HEK293 (cell line): ENCODE results near the gene CANX.
A peak's percentile ranks its signal among the peaks of the same experiment; 100 is the strongest.

ENCODE experiments used
- RBAK ChIP-seq: fragments of 450-650 bp; formaldehyde crosslinking; IDR thresholded peaks from 2 replicates; pipeline ENCODE4 v1.5.1; 2016; ENCODE audit warnings: missing biosample characterization, missing genetic modification characterization
- SP3 ChIP-seq: fragments of 450-650 bp; formaldehyde crosslinking; IDR thresholded peaks from 2 replicates; pipeline ENCODE4 v1.5.1; 2016; ENCODE audit warnings: missing biosample characterization, missing genetic modification characterization
- TCF7L2 ChIP-seq: IDR thresholded peaks from 2 replicates; pipeline ENCODE4 v1.6.1; 2011; ENCODE audit warnings: low read depth, mild to moderate bottlenecking, inconsistent platforms, low read length, moderate library complexity, borderline replicate concordance
- ZIC2 ChIP-seq: fragments of 450-650 bp; formaldehyde crosslinking; IDR thresholded peaks from 2 replicates; pipeline ENCODE4 v1.5.1; 2016; ENCODE audit warnings: missing biosample characterization, missing genetic modification characterization
- ZNF146 ChIP-seq: fragments of 450-650 bp; formaldehyde crosslinking; IDR thresholded peaks from 2 replicates; pipeline ENCODE4 v1.5.1; 2016; ENCODE audit warnings: missing biosample characterization, missing genetic modification characterization
- ZNF155 ChIP-seq: fragments of 450-650 bp; formaldehyde crosslinking; IDR thresholded peaks from 2 replicates; pipeline ENCODE4 v1.5.1; 2016; ENCODE audit warnings: missing biosample characterization, missing genetic modification characterization
- ZNF16 ChIP-seq: fragments of 450-650 bp; formaldehyde crosslinking; IDR thresholded peaks from 2 replicates; pipeline ENCODE4 v1.5.1; 2016; ENCODE audit warnings: low read depth, missing biosample characterization, missing genetic modification characterization
- ZNF221 ChIP-seq: fragments of 450-650 bp; formaldehyde crosslinking; IDR thresholded peaks from 2 replicates; pipeline ENCODE4 v1.5.1; 2017; ENCODE audit warnings: missing biosample characterization, missing genetic modification characterization, borderline replicate concordance
- ZNF354C ChIP-seq: fragments of 450-650 bp; formaldehyde crosslinking; IDR thresholded peaks from 2 replicates; pipeline ENCODE4 v1.5.1; 2016; ENCODE audit warnings: missing biosample characterization, missing genetic modification characterization, low read depth, borderline replicate concordance
- ZNF514 ChIP-seq: fragments of 450-650 bp; formaldehyde crosslinking; IDR thresholded peaks from 2 replicates; pipeline ENCODE4 v1.5.1; 2016; ENCODE audit warnings: missing biosample characterization, missing genetic modification characterization
- ZNF521 ChIP-seq: fragments of 450-650 bp; formaldehyde crosslinking; IDR thresholded peaks from 2 replicates; pipeline ENCODE4 v1.5.1; 2017; ENCODE audit warnings: missing biosample characterization, mild to moderate bottlenecking, missing genetic modification characterization
- ZNF529 ChIP-seq: fragments of 450-650 bp; formaldehyde crosslinking; IDR thresholded peaks from 2 replicates; pipeline ENCODE4 v1.5.1; 2017; ENCODE audit warnings: missing genetic modification characterization, missing biosample characterization; ENCODE audit not compliant: insufficient replicate concordance
- ZNF549 ChIP-seq: fragments of 450-650 bp; IDR thresholded peaks from 2 replicates; pipeline ENCODE4 v1.5.1; 2018; ENCODE audit warnings: missing biosample characterization, missing genetic modification characterization, mild to moderate bottlenecking, inconsistent platforms, moderate library complexity
- ZNF660 ChIP-seq: fragments of 450-650 bp; IDR thresholded peaks from 2 replicates; pipeline ENCODE4 v1.5.1; 2018; ENCODE audit warnings: missing biosample characterization, mild to moderate bottlenecking, missing genetic modification characterization
- ZNF677 ChIP-seq: fragments of 450-650 bp; IDR thresholded peaks from 2 replicates; pipeline ENCODE4 v1.5.0; 2018; ENCODE audit warnings: missing biosample characterization, mild to moderate bottlenecking, missing genetic modification characterization, moderate library complexity
- ZNF768 ChIP-seq: fragments of 450-650 bp; formaldehyde crosslinking; IDR thresholded peaks from 2 replicates; pipeline ENCODE4 v1.5.1; 2018; ENCODE audit warnings: missing biosample characterization, mild to moderate bottlenecking, missing genetic modification characterization
- ZNF843 ChIP-seq: fragments of 450-650 bp; formaldehyde crosslinking; IDR thresholded peaks from 2 replicates; pipeline ENCODE4 v1.5.1; 2016; ENCODE audit warnings: missing biosample characterization, missing genetic modification characterization
- ZSCAN23 ChIP-seq: fragments of 450-650 bp; formaldehyde crosslinking; IDR thresholded peaks from 2 replicates; pipeline ENCODE4 v1.5.1; 2016; ENCODE audit warnings: missing biosample characterization, missing genetic modification characterization
- TF ChIP-seq, protein P1 (sequence below): fragments of 450-650 bp; formaldehyde crosslinking; optimal IDR thresholded peaks from 2 replicates; pipeline ENCODE3; 2016; ENCODE audit warnings: missing biosample characterization, mild to moderate bottlenecking, missing genetic modification characterization
- TF ChIP-seq, protein P2 (sequence below): fragments of 450-650 bp; formaldehyde crosslinking; IDR thresholded peaks from 2 replicates; pipeline ENCODE4 v1.5.1; 2017; ENCODE audit warnings: missing biosample characterization, missing genetic modification characterization
- TF ChIP-seq, protein P3 (sequence below): fragments of 450-650 bp; formaldehyde crosslinking; IDR thresholded peaks from 2 replicates; pipeline ENCODE4 v1.5.1; 2016; ENCODE audit warnings: missing biosample characterization, missing genetic modification characterization
- TF ChIP-seq, protein P4 (sequence below): fragments of 450-650 bp; formaldehyde crosslinking; IDR thresholded peaks from 2 replicates; pipeline ENCODE4 v1.5.1; 2017; ENCODE audit warnings: missing biosample characterization, missing genetic modification characterization
- TF ChIP-seq, protein P5 (sequence below): fragments of 450-650 bp; formaldehyde crosslinking; IDR thresholded peaks from 2 replicates; pipeline ENCODE4 v1.5.1; 2016; ENCODE audit warnings: missing biosample characterization, missing genetic modification characterization
- TF ChIP-seq, protein P6 (sequence below): fragments of 450-650 bp; formaldehyde crosslinking; IDR thresholded peaks from 2 replicates; pipeline ENCODE4 v1.5.1; 2016; ENCODE audit warnings: missing biosample characterization, missing genetic modification characterization, low read depth
- TF ChIP-seq, protein P7 (sequence below): fragments of 450-650 bp; formaldehyde crosslinking; IDR thresholded peaks from 2 replicates; pipeline ENCODE4 v1.5.1; 2016; ENCODE audit warnings: missing biosample characterization, missing genetic modification characterization

The CANX gene

DNA sequence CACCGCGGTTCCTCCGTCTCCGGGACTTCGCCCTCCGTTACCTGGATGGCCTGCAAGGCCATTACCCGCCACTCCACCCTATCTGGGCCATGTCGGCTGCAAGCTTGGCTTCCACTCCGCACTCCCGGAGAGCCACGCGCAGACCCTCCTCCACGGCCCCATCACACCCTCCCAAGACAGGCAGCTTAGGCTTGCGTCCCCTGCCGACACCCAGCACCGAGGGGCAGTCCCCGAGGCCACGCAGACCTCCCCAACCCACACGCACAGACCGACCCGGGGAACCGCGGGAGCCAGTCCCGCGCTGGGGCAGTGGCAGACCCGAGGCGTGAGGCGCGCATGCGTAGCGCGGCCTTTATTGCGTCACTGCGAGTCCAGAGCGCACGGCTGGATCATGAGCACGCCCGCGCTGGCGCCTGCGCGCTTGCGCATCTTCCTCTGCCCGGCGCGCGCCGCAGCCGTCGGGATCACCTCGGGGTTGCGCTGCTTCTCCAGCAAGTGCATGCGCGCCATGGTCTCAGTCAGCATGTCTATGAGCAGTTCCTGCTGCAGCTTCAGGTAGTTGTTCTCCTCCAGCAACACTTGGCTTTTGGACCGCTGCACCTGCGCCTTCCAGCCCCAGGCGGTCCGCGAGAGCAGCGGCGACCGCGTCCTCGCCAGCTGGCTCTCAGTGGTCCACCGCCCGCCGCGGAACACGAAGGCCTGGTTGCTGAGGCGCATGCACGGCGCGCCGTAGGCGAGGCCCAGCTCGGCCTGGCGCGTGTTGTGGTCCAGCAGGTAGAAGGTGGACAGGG lies 20.3 kb upstream of the CANX start (continued):
- TF ChIP-seq ZNF768 (tag by site-specific recombination) (no peak; the same call in 1 of the 2 replicates), ZNF155 (tag by site-specific recombination) (no peak), ZNF529 (tag by site-specific recombination) (no peak), ZNF549 (tag by site-specific recombination) (no peak), TCF7L2 (no peak), RBAK (tag by site-specific recombination) (no peak), ZNF521 (tag by site-specific recombination) (no peak), ZIC2 (tag by site-specific recombination) (peak; percentile 27; the same call in 1 of the 2 replicates), ZNF16 (tag by site-specific recombination) (no peak), ZNF146 (tag by site-specific recombination) (0 out of 2 replicates have a peak, but pooled peaks have one; percentile 7), ZNF514 (no peak), ZSCAN23 (tag by site-specific recombination) (0 out of 2 replicates have a peak, but pooled peaks have one; percentile 35), ZNF843 (tag by site-specific recombination) (peak; percentile 58; the same call in 1 of the 2 replicates), ZNF221 (no peak), ZNF354C (tag by site-specific recombination) (no peak), SP3 (0 out of 2 replicates have a peak, but pooled peaks have one; percentile 35), ZNF677 (tag by site-specific recombination) (0 out of 2 replicates have a peak, but pooled peaks have one; percentile 40), ZNF660 (no peak)
- TF ChIP-seq, protein P1, sequence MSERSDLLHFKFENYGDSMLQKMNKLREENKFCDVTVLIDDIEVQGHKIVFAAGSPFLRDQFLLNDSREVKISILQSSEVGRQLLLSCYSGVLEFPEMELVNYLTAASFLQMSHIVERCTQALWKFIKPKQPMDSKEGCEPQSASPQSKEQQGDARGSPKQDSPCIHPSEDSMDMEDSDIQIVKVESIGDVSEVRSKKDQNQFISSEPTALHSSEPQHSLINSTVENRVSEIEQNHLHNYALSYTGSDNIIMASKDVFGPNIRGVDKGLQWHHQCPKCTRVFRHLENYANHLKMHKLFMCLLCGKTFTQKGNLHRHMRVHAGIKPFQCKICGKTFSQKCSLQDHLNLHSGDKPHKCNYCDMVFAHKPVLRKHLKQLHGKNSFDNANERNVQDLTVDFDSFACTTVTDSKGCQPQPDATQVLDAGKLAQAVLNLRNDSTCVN (tag by site-specific recombination): peak; percentile 99
- TF ChIP-seq, protein P2, sequence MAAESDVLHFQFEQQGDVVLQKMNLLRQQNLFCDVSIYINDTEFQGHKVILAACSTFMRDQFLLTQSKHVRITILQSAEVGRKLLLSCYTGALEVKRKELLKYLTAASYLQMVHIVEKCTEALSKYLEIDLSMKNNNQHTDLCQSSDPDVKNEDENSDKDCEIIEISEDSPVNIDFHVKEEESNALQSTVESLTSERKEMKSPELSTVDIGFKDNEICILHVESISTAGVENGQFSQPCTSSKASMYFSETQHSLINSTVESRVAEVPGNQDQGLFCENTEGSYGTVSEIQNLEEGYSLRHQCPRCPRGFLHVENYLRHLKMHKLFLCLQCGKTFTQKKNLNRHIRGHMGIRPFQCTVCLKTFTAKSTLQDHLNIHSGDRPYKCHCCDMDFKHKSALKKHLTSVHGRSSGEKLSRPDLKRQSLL (tag by site-specific recombination): no peak; the same call in 1 of the 2 replicates
- TF ChIP-seq, protein P3, sequence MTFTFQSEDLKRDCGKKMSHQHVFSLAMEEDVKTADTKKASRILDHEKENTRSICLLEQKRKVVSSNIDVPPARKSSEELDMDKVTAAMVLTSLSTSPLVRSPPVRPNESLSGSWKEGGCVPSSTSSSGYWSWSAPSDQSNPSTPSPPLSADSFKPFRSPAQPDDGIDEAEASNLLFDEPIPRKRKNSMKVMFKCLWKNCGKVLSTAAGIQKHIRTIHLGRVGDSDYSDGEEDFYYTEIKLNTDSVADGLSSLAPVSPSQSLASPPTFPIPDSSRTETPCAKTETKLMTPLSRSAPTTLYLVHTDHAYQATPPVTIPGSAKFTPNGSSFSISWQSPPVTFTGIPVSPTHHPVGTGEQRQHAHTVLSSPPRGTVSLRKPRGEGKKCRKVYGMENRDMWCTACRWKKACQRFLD (tag by site-specific recombination): no peak
- TF ChIP-seq, protein P4, sequence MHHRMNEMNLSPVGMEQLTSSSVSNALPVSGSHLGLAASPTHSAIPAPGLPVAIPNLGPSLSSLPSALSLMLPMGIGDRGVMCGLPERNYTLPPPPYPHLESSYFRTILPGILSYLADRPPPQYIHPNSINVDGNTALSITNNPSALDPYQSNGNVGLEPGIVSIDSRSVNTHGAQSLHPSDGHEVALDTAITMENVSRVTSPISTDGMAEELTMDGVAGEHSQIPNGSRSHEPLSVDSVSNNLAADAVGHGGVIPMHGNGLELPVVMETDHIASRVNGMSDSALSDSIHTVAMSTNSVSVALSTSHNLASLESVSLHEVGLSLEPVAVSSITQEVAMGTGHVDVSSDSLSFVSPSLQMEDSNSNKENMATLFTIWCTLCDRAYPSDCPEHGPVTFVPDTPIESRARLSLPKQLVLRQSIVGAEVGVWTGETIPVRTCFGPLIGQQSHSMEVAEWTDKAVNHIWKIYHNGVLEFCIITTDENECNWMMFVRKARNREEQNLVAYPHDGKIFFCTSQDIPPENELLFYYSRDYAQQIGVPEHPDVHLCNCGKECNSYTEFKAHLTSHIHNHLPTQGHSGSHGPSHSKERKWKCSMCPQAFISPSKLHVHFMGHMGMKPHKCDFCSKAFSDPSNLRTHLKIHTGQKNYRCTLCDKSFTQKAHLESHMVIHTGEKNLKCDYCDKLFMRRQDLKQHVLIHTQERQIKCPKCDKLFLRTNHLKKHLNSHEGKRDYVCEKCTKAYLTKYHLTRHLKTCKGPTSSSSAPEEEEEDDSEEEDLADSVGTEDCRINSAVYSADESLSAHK: peak; percentile 11; the same call in 1 of the 2 replicates
- TF ChIP-seq, protein P5, sequence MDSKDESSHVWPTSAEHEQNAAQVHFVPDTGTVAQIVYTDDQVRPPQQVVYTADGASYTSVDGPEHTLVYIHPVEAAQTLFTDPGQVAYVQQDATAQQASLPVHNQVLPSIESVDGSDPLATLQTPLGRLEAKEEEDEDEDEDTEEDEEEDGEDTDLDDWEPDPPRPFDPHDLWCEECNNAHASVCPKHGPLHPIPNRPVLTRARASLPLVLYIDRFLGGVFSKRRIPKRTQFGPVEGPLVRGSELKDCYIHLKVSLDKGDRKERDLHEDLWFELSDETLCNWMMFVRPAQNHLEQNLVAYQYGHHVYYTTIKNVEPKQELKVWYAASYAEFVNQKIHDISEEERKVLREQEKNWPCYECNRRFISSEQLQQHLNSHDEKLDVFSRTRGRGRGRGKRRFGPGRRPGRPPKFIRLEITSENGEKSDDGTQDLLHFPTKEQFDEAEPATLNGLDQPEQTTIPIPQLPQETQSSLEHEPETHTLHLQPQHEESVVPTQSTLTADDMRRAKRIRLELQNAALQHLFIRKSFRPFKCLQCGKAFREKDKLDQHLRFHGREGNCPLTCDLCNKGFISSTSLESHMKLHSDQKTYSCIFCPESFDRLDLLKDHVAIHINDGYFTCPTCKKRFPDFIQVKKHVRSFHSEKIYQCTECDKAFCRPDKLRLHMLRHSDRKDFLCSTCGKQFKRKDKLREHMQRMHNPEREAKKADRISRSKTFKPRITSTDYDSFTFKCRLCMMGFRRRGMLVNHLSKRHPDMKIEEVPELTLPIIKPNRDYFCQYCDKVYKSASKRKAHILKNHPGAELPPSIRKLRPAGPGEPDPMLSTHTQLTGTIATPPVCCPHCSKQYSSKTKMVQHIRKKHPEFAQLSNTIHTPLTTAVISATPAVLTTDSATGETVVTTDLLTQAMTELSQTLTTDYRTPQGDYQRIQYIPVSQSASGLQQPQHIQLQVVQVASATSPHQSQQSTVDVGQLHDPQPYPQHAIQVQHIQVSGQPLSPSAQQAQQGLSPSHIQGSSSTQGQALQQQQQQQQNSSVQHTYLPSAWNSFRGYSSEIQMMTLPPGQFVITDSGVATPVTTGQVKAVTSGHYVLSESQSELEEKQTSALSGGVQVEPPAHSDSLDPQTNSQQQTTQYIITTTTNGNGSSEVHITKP (tag by site-specific recombination): no peak
- TF ChIP-seq, protein P6, sequence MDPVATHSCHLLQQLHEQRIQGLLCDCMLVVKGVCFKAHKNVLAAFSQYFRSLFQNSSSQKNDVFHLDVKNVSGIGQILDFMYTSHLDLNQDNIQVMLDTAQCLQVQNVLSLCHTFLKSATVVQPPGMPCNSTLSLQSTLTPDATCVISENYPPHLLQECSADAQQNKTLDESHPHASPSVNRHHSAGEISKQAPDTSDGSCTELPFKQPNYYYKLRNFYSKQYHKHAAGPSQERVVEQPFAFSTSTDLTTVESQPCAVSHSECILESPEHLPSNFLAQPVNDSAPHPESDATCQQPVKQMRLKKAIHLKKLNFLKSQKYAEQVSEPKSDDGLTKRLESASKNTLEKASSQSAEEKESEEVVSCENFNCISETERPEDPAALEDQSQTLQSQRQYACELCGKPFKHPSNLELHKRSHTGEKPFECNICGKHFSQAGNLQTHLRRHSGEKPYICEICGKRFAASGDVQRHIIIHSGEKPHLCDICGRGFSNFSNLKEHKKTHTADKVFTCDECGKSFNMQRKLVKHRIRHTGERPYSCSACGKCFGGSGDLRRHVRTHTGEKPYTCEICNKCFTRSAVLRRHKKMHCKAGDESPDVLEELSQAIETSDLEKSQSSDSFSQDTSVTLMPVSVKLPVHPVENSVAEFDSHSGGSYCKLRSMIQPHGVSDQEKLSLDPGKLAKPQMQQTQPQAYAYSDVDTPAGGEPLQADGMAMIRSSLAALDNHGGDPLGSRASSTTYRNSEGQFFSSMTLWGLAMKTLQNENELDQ: no peak
- TF ChIP-seq, protein P7, sequence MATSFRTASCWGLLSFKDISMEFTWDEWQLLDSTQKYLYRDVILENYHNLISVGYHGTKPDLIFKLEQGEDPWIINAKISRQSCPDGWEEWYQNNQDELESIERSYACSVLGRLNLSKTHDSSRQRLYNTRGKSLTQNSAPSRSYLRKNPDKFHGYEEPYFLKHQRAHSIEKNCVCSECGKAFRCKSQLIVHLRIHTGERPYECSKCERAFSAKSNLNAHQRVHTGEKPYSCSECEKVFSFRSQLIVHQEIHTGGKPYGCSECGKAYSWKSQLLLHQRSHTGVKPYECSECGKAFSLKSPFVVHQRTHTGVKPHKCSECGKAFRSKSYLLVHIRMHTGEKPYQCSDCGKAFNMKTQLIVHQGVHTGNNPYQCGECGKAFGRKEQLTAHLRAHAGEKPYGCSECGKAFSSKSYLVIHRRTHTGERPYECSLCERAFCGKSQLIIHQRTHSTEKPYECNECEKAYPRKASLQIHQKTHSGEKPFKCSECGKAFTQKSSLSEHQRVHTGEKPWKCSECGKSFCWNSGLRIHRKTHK: no peak
